Measurements from ENCODE around the gene GPR158. TPM values are rescaled to one million over a fixed set of nuclear protein-coding genes. Genes with fewer than 3 reads are reported as not detected.

Gene GPR158
- total RNA-seq, 1 donor from 2014 or later = 0.52 TPM

GRCh38 chr10:25170627-25171026 is 4.2 kb upstream of the GPR158 start:
- Histone ChIP-seq H3K27ac (ENCODE audit: low read depth, low read length) (no peak overlapping the region), H3K27me3 (ENCODE audit: control insufficient read depth in 3 of 3, insufficient read depth in 3 of 3, low read length in 3 of 3) (peaks cover 5 to 21% (median 6%) of the 10 kb centered on the region in 3 donors)

GRCh38 chr10:25175527-25176420 is 973 bp downstream of the GPR158 start:
- Histone ChIP-seq H3K4me3 (ENCODE audit: low read length in 3 of 3) (no peak overlapping the region), H3K9ac (ENCODE audit: low read depth in 1 of 3, low read length in 3 of 3) (no peak overlapping the region), H3K27me3 (ENCODE audit: control insufficient read depth in 3 of 3, insufficient read depth in 3 of 3, low read length in 3 of 3) (peaks cover 31 to 46% (median 33%) of the 10 kb centered on the region in 3 donors)

More at GRCh38 chr10:25170627-25171026, 4.2 kb upstream of the GPR158 start:
- H3K9ac ChIP-seq (ENCODE audit: low read depth in 1 of 3, low read length in 3 of 3) = no peak overlapping the region
- H3K4me3 ChIP-seq (ENCODE audit: low read length in 3 of 3) = no peak overlapping the region
- peaks cover 0 to 2% (median 0%) of the 10 kb centered on the region in 3 donors for H3K9me3 ChIP-seq (ENCODE audit: control insufficient read depth in 3 of 3, low read length in 3 of 3)
- H3K4me1 ChIP-seq (ENCODE audit: control insufficient read depth in 3 of 3, insufficient read depth in 3 of 3, low read length in 3 of 3) = peaks cover 5 to 8% (median 7%) of the 10 kb centered on the region in 3 donors
- no peaks in the 10 kb centered on the region for H3K36me3 ChIP-seq (ENCODE audit: control insufficient read depth in 3 of 3, insufficient read depth in 3 of 3, low read length in 3 of 3)

GRCh38 chr10:25176421-25176968 is 1.7 kb downstream of the GPR158 start:
- Histone ChIP-seq H3K9ac (ENCODE audit: low read depth in 1 of 3, low read length in 3 of 3) (no peak overlapping the region), H3K27me3 (ENCODE audit: control insufficient read depth in 3 of 3, insufficient read depth in 3 of 3, low read length in 3 of 3) (peaks cover 31 to 45% (median 33%) of the 10 kb centered on the region in 3 donors), H3K9me3 (ENCODE audit: control insufficient read depth in 3 of 3, low read length in 3 of 3) (peaks cover 0 to 2% (median 0%) of the 10 kb centered on the region in 3 donors), H3K4me1 (ENCODE audit: control insufficient read depth in 3 of 3, insufficient read depth in 3 of 3, low read length in 3 of 3) (peaks cover 8 to 14% (median 10%) of the 10 kb centered on the region in 3 donors), H3K4me3 (ENCODE audit: low read length in 3 of 3) (no peak overlapping the region), H3K27ac (ENCODE audit: low read depth, low read length) (no peak overlapping the region), H3K36me3 (ENCODE audit: control insufficient read depth in 3 of 3, insufficient read depth in 3 of 3, low read length in 3 of 3) (no peaks in the 10 kb centered on the region)

More at GRCh38 chr10:25175527-25176420, 973 bp downstream of the GPR158 start:
- H3K36me3 ChIP-seq (ENCODE audit: control insufficient read depth in 3 of 3, insufficient read depth in 3 of 3, low read length in 3 of 3) = no peaks in the 10 kb centered on the region
- peaks cover 8 to 14% (median 10%) of the 10 kb centered on the region in 3 donors for H3K4me1 ChIP-seq (ENCODE audit: control insufficient read depth in 3 of 3, insufficient read depth in 3 of 3, low read length in 3 of 3)
- H3K27ac ChIP-seq (ENCODE audit: low read depth, low read length) = no peak overlapping the region
- peaks cover 0 to 2% (median 0%) of the 10 kb centered on the region in 3 donors for H3K9me3 ChIP-seq (ENCODE audit: control insufficient read depth in 3 of 3, low read length in 3 of 3)

GRCh38 chr10:25177093-25177753 is 2.4 kb downstream of the GPR158 start:
- Histone ChIP-seq H3K4me1 (ENCODE audit: control insufficient read depth in 3 of 3, insufficient read depth in 3 of 3, low read length in 3 of 3) (peaks cover 8 to 14% (median 10%) of the 10 kb centered on the region in 3 donors), H3K4me3 (ENCODE audit: low read length in 3 of 3) (no peak overlapping the region), H3K36me3 (ENCODE audit: control insufficient read depth in 3 of 3, insufficient read depth in 3 of 3, low read length in 3 of 3) (no peaks in the 10 kb centered on the region), H3K27ac (ENCODE audit: low read depth, low read length) (no peak overlapping the region), H3K9ac (ENCODE audit: low read depth in 1 of 3, low read length in 3 of 3) (no peak overlapping the region), H3K27me3 (ENCODE audit: control insufficient read depth in 3 of 3, insufficient read depth in 3 of 3, low read length in 3 of 3) (peaks cover 31 to 41% (median 33%) of the 10 kb centered on the region in 3 donors), H3K9me3 (ENCODE audit: control insufficient read depth in 3 of 3, low read length in 3 of 3) (no peaks in the 10 kb centered on the region)

- H3K4me1 ChIP-seq (ENCODE audit: control insufficient read depth in 3 of 3, insufficient read depth in 3 of 3, low read length in 3 of 3) = peaks cover 8 to 14% (median 10%) of the 10 kb centered on the region in 3 donors
- H3K27me3 ChIP-seq (ENCODE audit: control insufficient read depth in 3 of 3, insufficient read depth in 3 of 3, low read length in 3 of 3) = peaks cover 31 to 41% (median 33%) of the 10 kb centered on the region in 3 donors
- H3K9me3 ChIP-seq (ENCODE audit: control insufficient read depth in 3 of 3, low read length in 3 of 3) = no peaks in the 10 kb centered on the region
- no peak overlapping the region for H3K9ac ChIP-seq (ENCODE audit: low read depth in 1 of 3, low read length in 3 of 3)
- no peak overlapping the region for H3K4me3 ChIP-seq (ENCODE audit: low read length in 3 of 3)
- no peak overlapping the region for H3K27ac ChIP-seq (ENCODE audit: low read depth, low read length)
- no peaks in the 10 kb centered on the region for H3K36me3 ChIP-seq (ENCODE audit: control insufficient read depth in 3 of 3, insufficient read depth in 3 of 3, low read length in 3 of 3)
Measured at GRCh38 chr10:25177754-25178135, 2.9 kb downstream of the GPR158 start.

GRCh38 chr10:25178411-25178810 is 3.6 kb downstream of the GPR158 start:
- Histone ChIP-seq H3K9me3 (ENCODE audit: control insufficient read depth in 3 of 3, low read length in 3 of 3) (no peaks in the 10 kb centered on the region), H3K9ac (ENCODE audit: low read depth in 1 of 3, low read length in 3 of 3) (no peak overlapping the region), H3K36me3 (ENCODE audit: control insufficient read depth in 3 of 3, insufficient read depth in 3 of 3, low read length in 3 of 3) (no peaks in the 10 kb centered on the region), H3K27ac (ENCODE audit: low read depth, low read length) (no peak overlapping the region), H3K27me3 (ENCODE audit: control insufficient read depth in 3 of 3, insufficient read depth in 3 of 3, low read length in 3 of 3) (peaks cover 31 to 41% (median 33%) of the 10 kb centered on the region in 3 donors), H3K4me1 (ENCODE audit: control insufficient read depth in 3 of 3, insufficient read depth in 3 of 3, low read length in 3 of 3) (peaks cover 8 to 14% (median 10%) of the 10 kb centered on the region in 3 donors), H3K4me3 (ENCODE audit: low read length in 3 of 3) (no peak overlapping the region)

- Histone ChIP-seq H3K4me3 (ENCODE audit: low read length in 3 of 3) (no peak overlapping the region), H3K36me3 (ENCODE audit: control insufficient read depth in 3 of 3, insufficient read depth in 3 of 3, low read length in 3 of 3) (no peaks in the 10 kb centered on the region), H3K4me1 (ENCODE audit: control insufficient read depth in 3 of 3, insufficient read depth in 3 of 3, low read length in 3 of 3) (peaks cover 0 to 5% (median 5%) of the 10 kb centered on the region in 3 donors), H3K9ac (ENCODE audit: low read depth in 1 of 3, low read length in 3 of 3) (no peak overlapping the region), H3K9me3 (ENCODE audit: control insufficient read depth in 3 of 3, low read length in 3 of 3) (no peaks in the 10 kb centered on the region), H3K27me3 (ENCODE audit: control insufficient read depth in 3 of 3, insufficient read depth in 3 of 3, low read length in 3 of 3) (peaks cover 24 to 28% (median 26%) of the 10 kb centered on the region in 3 donors), H3K27ac (ENCODE audit: low read depth, low read length) (no peak overlapping the region)
Measured at GRCh38 chr10:25180801-25181200, 6.0 kb downstream of the GPR158 start.

- H3K27me3 ChIP-seq (ENCODE audit: control insufficient read depth in 3 of 3, insufficient read depth in 3 of 3, low read length in 3 of 3) = peaks cover 5 to 10% (median 7%) of the 10 kb centered on the region in 3 donors
Measured at GRCh38 chr10:25182636-25183035, 7.8 kb downstream of the GPR158 start.

GRCh38 chr10:25191162-25191895 is 16.5 kb downstream of the GPR158 start:
- Histone ChIP-seq H3K9ac (ENCODE audit: low read depth in 1 of 3, low read length in 3 of 3) (no peak overlapping the region), H3K27ac (ENCODE audit: low read depth, low read length) (no peak overlapping the region), H3K9me3 (ENCODE audit: control insufficient read depth in 3 of 3, low read length in 3 of 3) (no peaks in the 10 kb centered on the region), H3K4me1 (ENCODE audit: control insufficient read depth in 3 of 3, insufficient read depth in 3 of 3, low read length in 3 of 3) (no peaks in the 10 kb centered on the region), H3K27me3 (ENCODE audit: control insufficient read depth in 3 of 3, insufficient read depth in 3 of 3, low read length in 3 of 3) (no peaks in the 10 kb centered on the region), H3K4me3 (ENCODE audit: low read length in 3 of 3) (no peak overlapping the region), H3K36me3 (ENCODE audit: control insufficient read depth in 3 of 3, insufficient read depth in 3 of 3, low read length in 3 of 3) (no peaks in the 10 kb centered on the region)

More at GRCh38 chr10:25182636-25183035, 7.8 kb downstream of the GPR158 start:
- H3K9me3 ChIP-seq (ENCODE audit: control insufficient read depth in 3 of 3, low read length in 3 of 3) = no peaks in the 10 kb centered on the region
- H3K9ac ChIP-seq (ENCODE audit: low read depth in 1 of 3, low read length in 3 of 3) = no peak overlapping the region
- H3K4me1 ChIP-seq (ENCODE audit: control insufficient read depth in 3 of 3, insufficient read depth in 3 of 3, low read length in 3 of 3) = no peaks in the 10 kb centered on the region
- no peak overlapping the region for H3K27ac ChIP-seq (ENCODE audit: low read depth, low read length)
- no peak overlapping the region for H3K4me3 ChIP-seq (ENCODE audit: low read length in 3 of 3)
- H3K36me3 ChIP-seq (ENCODE audit: control insufficient read depth in 3 of 3, insufficient read depth in 3 of 3, low read length in 3 of 3) = no peaks in the 10 kb centered on the region

All from skeletal muscle tissue (tissue), 4 donors.